ENCODE results near the gene FOXP4. TPM values are rescaled to one million over a fixed set of nuclear protein-coding genes. Genes with fewer than 3 reads are reported as not detected.

The FOXP4 gene
- total and polyA plus RNA-seq, 4 donors, result 2.5 to 16.0 (median 4.3) TPM

GRCh38 chr6:41648070-41648585 lies 101.9 kb downstream of the FOXP4 start (continued):
- TF ChIP-seq CTCF (IDR thresholded peaks at IDR 0.05; ENCODE audit: low read depth, low read length, missing input control) (no peak), HNF4G (IDR thresholded peaks at IDR 0.05) (no peak)

- Histone ChIP-seq H3K4me3 (ENCODE audit: low read depth in 1 of 3, low read length in 3 of 3) (no peak overlapping the region), H3K27me3 (ENCODE audit: control insufficient read depth in 4 of 4, insufficient read depth in 4 of 4, low read length in 3 of 4) (no peaks in the 10 kb centered on the region), H3K9ac (ENCODE audit: low read depth in 1 of 2, low read length in 2 of 2) (no peak overlapping the region), H3K27ac (ENCODE audit: low read depth in 1 of 2, low read length in 2 of 2) (no peak overlapping the region), H3K4me1 (ENCODE audit: control insufficient read depth in 4 of 4, insufficient read depth in 4 of 4, low read length in 3 of 4) (no peaks in the 10 kb centered on the region), H3K9me3 (ENCODE audit: control insufficient read depth in 4 of 4, low read length in 3 of 4) (no peaks in the 10 kb centered on the region), H3K36me3 (ENCODE audit: control insufficient read depth in 4 of 4, insufficient read depth in 3 of 4, low read depth in 1 of 4, low read length in 3 of 4) (no peaks in the 10 kb centered on the region)
- no peak for DNase-seq (ENCODE audit: low spot score)
- 83% methylated on average over 5 of the region's 5 CpGs for WGBS
- TF ChIP-seq JUND (IDR thresholded peaks at IDR 0.05) (no peak), HNF4A (conservative IDR thresholded peaks at IDR 0.05) (no peak), EGR1 (IDR thresholded peaks at IDR 0.05; ENCODE audit: low read depth in 2 of 2) (no peak), YY1 (IDR thresholded peaks at IDR 0.05) (no peak), MAX (IDR thresholded peaks at IDR 0.05) (no peak), FOXA1 (IDR thresholded peaks at IDR 0.05) (no peak), HNF4G (IDR thresholded peaks at IDR 0.05) (no peak), GABPA (IDR thresholded peaks at IDR 0.05 in 1 of 2, conservative IDR thresholded peaks at IDR 0.05 in 1 of 2) (no peak), SP1 (IDR thresholded peaks at IDR 0.05) (no peak), FOXA2 (IDR thresholded peaks at IDR 0.05) (no peak)
Observed at GRCh38 chr6:41648921-41649320, 102.7 kb downstream of the FOXP4 start.

- H3K9ac ChIP-seq (ENCODE audit: low read depth in 1 of 2, low read length in 2 of 2), result no peak overlapping the region
- H3K36me3 ChIP-seq (ENCODE audit: control insufficient read depth in 4 of 4, insufficient read depth in 3 of 4, low read depth in 1 of 4, low read length in 3 of 4), result no peaks in the 10 kb centered on the region
- TF ChIP-seq HNF4A (conservative IDR thresholded peaks at IDR 0.05) (no peak), FOXA2 (IDR thresholded peaks at IDR 0.05) (no peak), RXRA (IDR thresholded peaks at IDR 0.05) (no peak), HNF4G (IDR thresholded peaks at IDR 0.05) (no peak), JUND (IDR thresholded peaks at IDR 0.05) (no peak), EGR1 (IDR thresholded peaks at IDR 0.05; ENCODE audit: low read depth in 2 of 2) (no peak), MAX (IDR thresholded peaks at IDR 0.05) (no peak), TAF1 (conservative IDR thresholded peaks at IDR 0.05) (no peak), SP1 (IDR thresholded peaks at IDR 0.05) (no peak), GABPA (IDR thresholded peaks at IDR 0.05 in 1 of 2, conservative IDR thresholded peaks at IDR 0.05 in 1 of 2) (no peak), ZBTB33 (IDR thresholded peaks at IDR 0.05) (no peak), REST (IDR thresholded peaks at IDR 0.05) (no peak)
- no peak overlapping the region for H3K27ac ChIP-seq (ENCODE audit: low read depth in 1 of 2, low read length in 2 of 2)
- no peaks in the 10 kb centered on the region for H3K27me3 ChIP-seq (ENCODE audit: control insufficient read depth in 4 of 4, insufficient read depth in 4 of 4, low read length in 3 of 4)
- H3K9me3 ChIP-seq (ENCODE audit: control insufficient read depth in 4 of 4, low read length in 3 of 4), result no peaks in the 10 kb centered on the region
- no peak for DNase-seq (ENCODE audit: low spot score)
- H3K4me3 ChIP-seq (ENCODE audit: low read depth in 1 of 3, low read length in 3 of 3), result no peak overlapping the region
- 87% methylated on average over 10 of the region's 10 CpGs for whole genome bisulfite sequencing
- H3K4me1 ChIP-seq (ENCODE audit: control insufficient read depth in 4 of 4, insufficient read depth in 4 of 4, low read length in 3 of 4), result no peaks in the 10 kb centered on the region
Observed at GRCh38 chr6:41649596-41649995, 103.4 kb downstream of the FOXP4 start.

Measured in liver (tissue), 9 donors.